Fibroblast of lung (primary cell): ENCODE data around the gene M6PR. TPM values are rescaled to one million over a fixed set of nuclear protein-coding genes. Genes with fewer than 3 reads are reported as not detected.

Source experiments
- DNase-seq, 2 donors: peaks; one replicate each; pipeline versions ENCODE4 v3.0.0 to v3.0.0-alpha.2; 2010; ENCODE audit warnings: low read depth in 2 of 2
- H2AFZ ChIP-seq: 2 replicates; pipeline ENCODE4 v1.5.1; 2012; ENCODE audit warnings: low read length, control low read depth, inconsistent platforms
- H3K27ac ChIP-seq: 2 replicates; pipeline ENCODE4 v1.5.1; 2011; ENCODE audit warnings: low read length, control low read depth; ENCODE audit not compliant: insufficient read depth
- H3K27me3 ChIP-seq: 2 replicates; pipeline ENCODE4 v1.5.1; 2011; ENCODE audit warnings: mild to moderate bottlenecking, low read length; ENCODE audit not compliant: control insufficient read depth, insufficient read depth
- H3K36me3 ChIP-seq: 2 replicates; pipeline ENCODE4 v1.5.1; 2011; ENCODE audit warnings: low read length; ENCODE audit not compliant: control insufficient read depth, insufficient read depth
- H3K4me1 ChIP-seq: 2 replicates; pipeline ENCODE4 v1.5.1; 2011; ENCODE audit warnings: low read length; ENCODE audit not compliant: control insufficient read depth, insufficient read depth; ENCODE audit errors: extremely low read depth
- H3K4me2 ChIP-seq: 2 replicates; pipeline ENCODE4 v1.5.1; 2011; ENCODE audit warnings: low read length, control low read depth; ENCODE audit not compliant: insufficient read depth; ENCODE audit errors: extremely low read depth
- H3K4me3 ChIP-seq, 4 experiments: fragments of 200-600 bp in 1 of 4; sonication (generic) in 1 of 4; replicated peaks in 1 of 4; 2 replicates each; pipeline ENCODE4 v1.5.1; 2011 to 2016; ENCODE audit warnings: low read length in 4 of 4, low read depth in 3 of 4, mild to moderate bottlenecking in 3 of 4, control low read depth in 2 of 4, inconsistent platforms in 1 of 4, mixed read lengths in 1 of 4; ENCODE audit not compliant: insufficient read depth in 1 of 4; ENCODE audit errors: control extremely low read depth in 1 of 4
- H3K79me2 ChIP-seq: 2 replicates; pipeline ENCODE4 v1.5.1; 2012; ENCODE audit warnings: mild to moderate bottlenecking, low read length, inconsistent platforms; ENCODE audit not compliant: control insufficient read depth, insufficient read depth
- H3K9ac ChIP-seq: 2 replicates; pipeline ENCODE4 v1.5.1; 2011; ENCODE audit warnings: mild to moderate bottlenecking, low read length, control low read depth; ENCODE audit not compliant: insufficient read depth
- H3K9me3 ChIP-seq: 2 replicates; pipeline ENCODE4 v1.5.1; 2012; ENCODE audit warnings: low read depth, low read length; ENCODE audit not compliant: control insufficient read depth, insufficient read depth
- H4K20me1 ChIP-seq: 2 replicates; pipeline ENCODE4 v1.5.1; 2011; ENCODE audit warnings: low read length; ENCODE audit not compliant: control insufficient read depth, insufficient read depth; ENCODE audit errors: extremely low read depth
- EZH2 ChIP-seq: IDR thresholded peaks from 2 replicates; pipeline ENCODE4 v1.5.1; 2012; ENCODE audit warnings: low read length, control low read depth, mild to moderate bottlenecking; ENCODE audit errors: missing control alignments
- polyA minus RNA-seq: library from RNA; depleted of rRNA, polyadenylated mRNA; stranded (reverse); fragments of >200 nt; gene quantifications from 2 replicates; pipeline ENCODE4 v1.2.3, GENCODE V29; 2011; ENCODE audit warnings: low replicate concordance
- polyA plus RNA-seq, 2 donors: library from polyadenylated mRNA; depleted of rRNA in 1 of 2; stranded (reverse) in 1 of 2; unstranded in 1 of 2; fragments of >200 nt; gene quantifications; 2 replicates each; pipeline ENCODE4 v1.2.1, GENCODE V29; 2011 to 2012; ENCODE audit warnings: missing spikeins in 1 of 2
- total RNA-seq: library from RNA; depleted of rRNA; stranded (reverse); fragments of >200 nt; gene quantifications from 2 replicates; pipeline ENCODE4 v1.2.1, GENCODE V29; 2014
- TF ChIP-seq, protein P1 (sequence below), 2 donors: IDR thresholded peaks in 1 of 2; conservative IDR thresholded peaks in 1 of 2; 1 replicate in 1 of 2; 2 replicates in 1 of 2; pipeline ENCODE4 v1.5.1; 2011 to 2012; ENCODE audit warnings: low read length in 2 of 2, control low read depth in 1 of 2, inconsistent platforms in 1 of 2, low read depth in 1 of 2, mild to moderate bottlenecking in 1 of 2

M6PR gene
- total RNA-seq = 292 and 338 TPM in 2 replicates
- 102 and 114 TPM in 2 replicates for polyA plus RNA-seq
- 84.4 and 104 TPM in 2 replicates for polyA plus RNA-seq (2012)
- 114 and 207 TPM in 2 replicates for polyA minus RNA-seq

DNA sequence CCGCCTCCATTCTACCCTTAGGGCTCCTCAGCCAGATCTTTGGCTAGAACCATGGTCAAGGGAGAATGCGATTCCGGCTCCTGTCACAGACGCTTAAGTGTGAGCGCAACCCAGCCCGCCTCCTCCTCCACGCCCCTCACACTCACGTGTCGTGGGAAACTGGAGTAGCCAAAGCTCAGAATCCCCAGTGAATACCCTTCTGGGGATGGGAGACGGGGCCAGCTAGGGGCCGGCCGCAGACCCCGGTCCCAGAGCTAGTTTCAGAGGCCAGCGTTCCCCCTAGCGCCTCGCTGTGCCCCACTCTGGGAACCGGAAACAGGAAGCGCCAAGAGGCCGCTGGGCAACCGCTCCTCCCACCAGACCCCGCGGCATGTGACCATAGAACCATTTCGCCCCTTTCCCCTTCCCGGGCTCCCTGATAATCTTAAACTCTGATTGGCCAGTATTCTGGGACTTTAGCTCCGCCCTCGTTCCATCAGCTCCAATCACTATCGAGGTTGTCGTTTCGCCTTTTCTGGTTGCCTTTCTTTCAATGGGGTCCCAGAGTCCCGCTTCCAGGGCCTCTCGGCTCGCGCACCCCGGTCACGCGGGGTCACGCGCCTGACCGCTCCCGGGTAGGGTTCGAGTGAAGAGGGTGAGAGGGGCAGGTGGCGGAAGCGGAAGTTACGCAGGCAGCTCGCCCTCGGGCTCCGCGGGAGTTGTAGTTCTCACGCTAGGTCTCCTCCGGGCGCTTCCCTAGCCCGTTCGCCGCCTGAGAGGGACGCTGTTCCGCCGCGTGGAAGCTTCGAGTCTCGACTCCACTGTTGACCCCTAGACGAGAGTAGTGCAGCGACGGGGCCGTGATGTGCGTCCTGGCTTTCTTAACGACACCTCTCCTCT, at the start of gene M6PR:
TSS of gene M6PR (minus strand) at position 304 of the 879 bp plus-strand sequence. CDS start 3,241 bp downstream, outside the sequence.
- peaks cover 5% of the 10 kb centered on the region for H3K36me3 ChIP-seq
- no peaks in the 10 kb centered on the region for H3K9me3 ChIP-seq
- H3K79me2 ChIP-seq = peaks cover 38% of the 10 kb centered on the region
- no peaks in the 10 kb centered on the region for H3K4me1 ChIP-seq
- H3K4me3 ChIP-seq = peak within 1 kb of the TSS; percentile 96 to 97 (median 97)
- H3K4me2 ChIP-seq = peak within 1 kb of the TSS; percentile 96
- peak; percentile 90 to 95 for DNase-seq
- peak within 1 kb of the TSS; percentile 100 for H3K27ac ChIP-seq
- H3K27me3 ChIP-seq = no peaks in the 10 kb centered on the region
- H3K9ac ChIP-seq = peak within 1 kb of the TSS; percentile 94
- no peak for TF ChIP-seq EZH2
- TF ChIP-seq, protein P1, sequence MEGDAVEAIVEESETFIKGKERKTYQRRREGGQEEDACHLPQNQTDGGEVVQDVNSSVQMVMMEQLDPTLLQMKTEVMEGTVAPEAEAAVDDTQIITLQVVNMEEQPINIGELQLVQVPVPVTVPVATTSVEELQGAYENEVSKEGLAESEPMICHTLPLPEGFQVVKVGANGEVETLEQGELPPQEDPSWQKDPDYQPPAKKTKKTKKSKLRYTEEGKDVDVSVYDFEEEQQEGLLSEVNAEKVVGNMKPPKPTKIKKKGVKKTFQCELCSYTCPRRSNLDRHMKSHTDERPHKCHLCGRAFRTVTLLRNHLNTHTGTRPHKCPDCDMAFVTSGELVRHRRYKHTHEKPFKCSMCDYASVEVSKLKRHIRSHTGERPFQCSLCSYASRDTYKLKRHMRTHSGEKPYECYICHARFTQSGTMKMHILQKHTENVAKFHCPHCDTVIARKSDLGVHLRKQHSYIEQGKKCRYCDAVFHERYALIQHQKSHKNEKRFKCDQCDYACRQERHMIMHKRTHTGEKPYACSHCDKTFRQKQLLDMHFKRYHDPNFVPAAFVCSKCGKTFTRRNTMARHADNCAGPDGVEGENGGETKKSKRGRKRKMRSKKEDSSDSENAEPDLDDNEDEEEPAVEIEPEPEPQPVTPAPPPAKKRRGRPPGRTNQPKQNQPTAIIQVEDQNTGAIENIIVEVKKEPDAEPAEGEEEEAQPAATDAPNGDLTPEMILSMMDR (conservative IDR thresholded peaks at IDR 0.05 in 1 of 2, IDR thresholded peaks at IDR 0.05 in 1 of 2; ENCODE audit: low read depth in 1 of 2, low read length in 2 of 2) = peak; percentile 59 to 61
- H4K20me1 ChIP-seq = no peaks in the 10 kb centered on the region
- peak within 1 kb of the TSS; percentile 91 for H2AFZ ChIP-seq

DNA sequence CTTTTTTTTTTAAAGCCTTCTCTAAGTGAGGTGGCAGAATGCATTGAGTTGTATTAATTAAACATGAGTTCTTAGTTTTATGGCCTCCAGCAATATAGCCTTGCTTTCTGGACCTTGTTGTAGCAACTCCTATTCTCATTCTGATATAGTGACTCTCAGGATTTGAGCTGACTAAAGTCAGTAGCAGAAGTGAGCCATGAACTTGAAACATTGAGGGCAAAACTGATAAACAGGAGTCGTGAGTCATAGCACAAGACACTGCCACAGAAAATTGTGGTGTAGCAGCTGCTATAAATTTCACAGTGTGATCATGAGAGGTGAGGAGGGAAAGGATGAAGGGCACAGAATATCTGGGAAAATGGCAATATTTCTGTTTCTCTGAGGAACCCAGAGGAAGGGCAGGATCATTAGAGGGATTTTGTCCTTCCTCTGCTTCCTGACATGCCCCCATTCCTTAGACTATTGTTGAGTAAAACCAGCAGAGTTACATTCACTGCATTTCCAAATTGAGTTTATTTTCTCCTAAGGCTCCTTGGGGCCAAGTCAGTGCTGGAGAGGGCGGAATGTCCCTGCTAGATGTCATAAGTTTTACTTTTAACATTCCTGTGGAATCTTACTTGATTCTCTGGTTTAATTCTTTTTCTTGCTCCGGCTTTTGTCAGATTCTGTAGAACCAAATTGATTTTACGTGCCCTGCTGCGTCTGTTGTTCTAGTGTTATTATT, 47.4 kb upstream of the M6PR start:
- no peaks in the 10 kb centered on the region for H3K4me1 ChIP-seq
- H3K4me2 ChIP-seq = no peak overlapping the region
- no peak overlapping the region for H3K27ac ChIP-seq
- TF ChIP-seq EZH2 = no peak
- TF ChIP-seq, protein P1 (conservative IDR thresholded peaks at IDR 0.05 in 1 of 2, IDR thresholded peaks at IDR 0.05 in 1 of 2; ENCODE audit: low read depth in 1 of 2, low read length in 2 of 2) = no peak
- no peaks in the 10 kb centered on the region for H4K20me1 ChIP-seq
- H2AFZ ChIP-seq = no peak overlapping the region
- DNase-seq = peak; percentile 23 to 46
- H3K27me3 ChIP-seq = no peaks in the 10 kb centered on the region
- H3K79me2 ChIP-seq = no peaks in the 10 kb centered on the region
- H3K9ac ChIP-seq = no peak overlapping the region
- H3K4me3 ChIP-seq = no peak overlapping the region
- H3K9me3 ChIP-seq = no peaks in the 10 kb centered on the region
- H3K36me3 ChIP-seq = no peaks in the 10 kb centered on the region
